Kidney epithelial cell (primary cell): ENCODE measurements around the gene CCDC97. TPM values are rescaled to one million over a fixed set of nuclear protein-coding genes. Genes with fewer than 3 reads are reported as not detected.

Experiments used
- DNase-seq: peaks from one replicate; pipeline ENCODE4 v3.0.0-alpha.2; 2010; ENCODE audit warnings: low read depth
- H3K27me3 ChIP-seq: 2 replicates; pipeline ENCODE4 v1.6.0; 2011; ENCODE audit warnings: low read length; ENCODE audit not compliant: control insufficient read depth, insufficient read depth
- H3K36me3 ChIP-seq: 2 replicates; pipeline ENCODE4 v1.5.1; 2011; ENCODE audit warnings: low read length; ENCODE audit not compliant: control insufficient read depth, insufficient read depth
- H3K4me3 ChIP-seq: 2 replicates; pipeline ENCODE4 v1.5.1; 2011; ENCODE audit warnings: low read depth, mild to moderate bottlenecking, control low read depth, low read length
- total RNA-seq: library from RNA; depleted of rRNA; stranded (reverse); fragments of >200 nt; gene quantifications from 2 replicates; pipeline ENCODE4 v1.2.3, GENCODE V29; 2015
- TF ChIP-seq, protein P1 (sequence below): IDR thresholded peaks from 2 replicates; pipeline ENCODE4 v1.5.1; 2011; ENCODE audit warnings: mild to moderate bottlenecking, moderate library complexity, low read length, control low read depth, inconsistent platforms; ENCODE audit not compliant: insufficient read depth, poor library complexity, severe bottlenecking

The CCDC97 gene
- total RNA-seq, 1 donor from 2014 or later: 17.3 TPM

GRCh38 chr19:41323430-41324125 is 13.6 kb downstream of the CCDC97 start:
- Histone ChIP-seq H3K4me3 (no peak overlapping the region), H3K36me3 (no peaks in the 10 kb centered on the region), H3K27me3 (no peaks in the 10 kb centered on the region)
- TF ChIP-seq, protein P1, sequence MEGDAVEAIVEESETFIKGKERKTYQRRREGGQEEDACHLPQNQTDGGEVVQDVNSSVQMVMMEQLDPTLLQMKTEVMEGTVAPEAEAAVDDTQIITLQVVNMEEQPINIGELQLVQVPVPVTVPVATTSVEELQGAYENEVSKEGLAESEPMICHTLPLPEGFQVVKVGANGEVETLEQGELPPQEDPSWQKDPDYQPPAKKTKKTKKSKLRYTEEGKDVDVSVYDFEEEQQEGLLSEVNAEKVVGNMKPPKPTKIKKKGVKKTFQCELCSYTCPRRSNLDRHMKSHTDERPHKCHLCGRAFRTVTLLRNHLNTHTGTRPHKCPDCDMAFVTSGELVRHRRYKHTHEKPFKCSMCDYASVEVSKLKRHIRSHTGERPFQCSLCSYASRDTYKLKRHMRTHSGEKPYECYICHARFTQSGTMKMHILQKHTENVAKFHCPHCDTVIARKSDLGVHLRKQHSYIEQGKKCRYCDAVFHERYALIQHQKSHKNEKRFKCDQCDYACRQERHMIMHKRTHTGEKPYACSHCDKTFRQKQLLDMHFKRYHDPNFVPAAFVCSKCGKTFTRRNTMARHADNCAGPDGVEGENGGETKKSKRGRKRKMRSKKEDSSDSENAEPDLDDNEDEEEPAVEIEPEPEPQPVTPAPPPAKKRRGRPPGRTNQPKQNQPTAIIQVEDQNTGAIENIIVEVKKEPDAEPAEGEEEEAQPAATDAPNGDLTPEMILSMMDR: no peak
- peak; percentile 76 for DNase-seq

- TF ChIP-seq, protein P1: no peak
- DNase-seq: no peak
Measured at GRCh38 chr19:41324231-41324702, 14.3 kb downstream of the CCDC97 start.

DNA sequence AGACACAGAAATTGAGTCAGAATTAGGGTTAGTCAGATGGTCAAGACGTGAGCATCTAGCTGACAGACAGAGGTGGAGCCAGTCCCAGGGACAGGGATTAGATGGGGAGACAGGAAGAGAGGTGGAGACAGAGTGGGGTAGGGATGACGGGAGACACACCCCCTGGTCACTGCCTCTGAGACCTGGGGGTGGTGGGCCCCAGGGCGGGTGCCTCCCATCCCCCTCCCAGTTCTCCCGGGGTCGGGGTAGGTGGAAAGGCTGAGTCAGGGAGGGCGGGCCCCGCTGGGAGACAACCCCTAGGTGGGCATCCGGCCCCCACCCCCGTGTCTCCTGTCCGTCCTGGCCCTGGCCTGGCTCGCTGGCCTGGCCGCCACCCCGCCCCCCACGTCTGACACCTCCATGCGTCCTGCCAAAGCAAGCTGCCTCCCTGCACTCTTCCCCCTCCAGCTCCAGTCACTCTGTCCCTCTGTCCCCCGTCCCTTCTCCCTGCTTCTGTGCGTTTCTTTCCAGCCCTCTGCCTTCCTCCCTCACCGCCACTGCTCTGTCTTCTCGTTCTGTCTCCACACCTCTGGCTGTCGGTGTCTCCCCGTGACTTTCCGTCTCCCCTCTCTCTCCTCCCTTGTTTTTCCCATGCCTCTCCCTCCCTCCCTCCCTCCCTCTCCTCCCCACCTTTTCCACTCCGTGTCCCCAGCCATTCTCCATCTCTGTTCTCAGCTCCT is 15.1 kb downstream of the CCDC97 start:
- TF ChIP-seq, protein P1: no peak
- no peaks in the 10 kb centered on the region for H3K27me3 ChIP-seq
- no peaks in the 10 kb centered on the region for H3K36me3 ChIP-seq
- DNase-seq: no peak
- H3K4me3 ChIP-seq: no peak overlapping the region

More at GRCh38 chr19:41324231-41324702, 14.3 kb downstream of the CCDC97 start:
- H3K27me3 ChIP-seq: no peaks in the 10 kb centered on the region
- no peak overlapping the region for H3K4me3 ChIP-seq
- no peaks in the 10 kb centered on the region for H3K36me3 ChIP-seq

DNA sequence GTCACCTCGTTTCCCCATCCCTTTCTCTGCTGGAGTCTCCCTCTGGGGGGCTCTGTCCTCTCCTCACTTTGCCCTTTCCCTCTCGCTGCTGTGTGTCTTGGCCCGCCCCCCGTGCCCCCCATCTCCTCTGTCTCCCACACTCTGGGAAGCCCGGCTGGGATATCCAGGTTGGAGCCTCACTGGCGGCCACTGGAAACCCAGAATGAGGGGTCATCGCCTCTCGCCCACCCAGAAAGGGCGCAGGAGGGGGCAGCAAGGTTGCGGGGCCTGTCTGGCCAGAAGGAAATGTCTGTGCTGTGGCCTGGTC is 15.6 kb downstream of the CCDC97 start:
- Histone ChIP-seq H3K27me3 (no peaks in the 10 kb centered on the region), H3K36me3 (no peaks in the 10 kb centered on the region), H3K4me3 (no peak overlapping the region)
- TF ChIP-seq, protein P1: no peak
- no peak for DNase-seq

DNA sequence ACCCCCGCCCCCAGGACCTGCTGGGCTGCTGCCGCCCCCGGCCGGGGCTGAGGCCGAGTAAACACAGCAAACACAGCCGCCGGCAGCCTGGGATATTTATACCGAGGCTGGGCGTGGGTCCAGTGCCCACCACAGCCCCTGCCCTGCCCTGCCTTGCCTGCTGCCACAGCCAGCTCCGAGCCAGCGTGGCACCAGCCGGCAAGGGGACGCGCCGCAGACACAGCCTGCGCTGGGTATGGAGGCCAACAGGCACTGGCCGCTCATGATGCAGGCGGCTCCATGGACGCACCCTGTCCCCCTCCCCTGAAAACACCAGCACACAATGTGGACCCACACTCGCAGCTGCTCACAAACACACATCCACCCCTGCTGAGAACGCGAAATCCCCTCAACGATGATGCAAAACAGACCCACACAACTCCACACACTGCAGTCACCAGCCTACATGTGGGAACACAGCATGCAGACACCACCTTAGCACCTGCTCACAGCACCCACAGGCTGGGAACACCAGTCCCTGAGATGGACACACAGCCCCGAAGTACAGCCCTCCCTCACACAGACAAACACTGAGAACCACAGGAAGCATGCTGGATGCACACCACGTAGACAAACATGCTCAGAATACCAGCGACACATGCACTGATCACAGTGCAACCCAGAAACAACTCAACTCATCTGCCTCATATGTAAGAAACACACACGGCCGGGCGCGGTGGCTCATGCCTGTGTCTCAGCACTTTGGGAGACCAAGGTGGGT is 16.2 kb downstream of the CCDC97 start:
- Histone ChIP-seq H3K4me3 (no peak overlapping the region), H3K36me3 (no peaks in the 10 kb centered on the region), H3K27me3 (no peaks in the 10 kb centered on the region)
- no peak for DNase-seq
- TF ChIP-seq, protein P1: no peak
